Fibroblast of lung (primary cell): ENCODE data around the gene TLE5. TPM values are rescaled to one million over a fixed set of nuclear protein-coding genes. Genes with fewer than 3 reads are reported as not detected.

Source experiments
- DNase-seq, 2 donors: peaks; one replicate each; pipeline versions ENCODE4 v3.0.0 to v3.0.0-alpha.2; 2010; ENCODE audit warnings: low read depth in 2 of 2
- H2AFZ ChIP-seq: 2 replicates; pipeline ENCODE4 v1.5.1; 2012; ENCODE audit warnings: low read length, control low read depth, inconsistent platforms
- H3K27ac ChIP-seq: 2 replicates; pipeline ENCODE4 v1.5.1; 2011; ENCODE audit warnings: low read length, control low read depth; ENCODE audit not compliant: insufficient read depth
- H3K27me3 ChIP-seq: 2 replicates; pipeline ENCODE4 v1.5.1; 2011; ENCODE audit warnings: mild to moderate bottlenecking, low read length; ENCODE audit not compliant: control insufficient read depth, insufficient read depth
- H3K36me3 ChIP-seq: 2 replicates; pipeline ENCODE4 v1.5.1; 2011; ENCODE audit warnings: low read length; ENCODE audit not compliant: control insufficient read depth, insufficient read depth
- H3K4me1 ChIP-seq: 2 replicates; pipeline ENCODE4 v1.5.1; 2011; ENCODE audit warnings: low read length; ENCODE audit not compliant: control insufficient read depth, insufficient read depth; ENCODE audit errors: extremely low read depth
- H3K4me2 ChIP-seq: 2 replicates; pipeline ENCODE4 v1.5.1; 2011; ENCODE audit warnings: low read length, control low read depth; ENCODE audit not compliant: insufficient read depth; ENCODE audit errors: extremely low read depth
- H3K4me3 ChIP-seq, 4 experiments: fragments of 200-600 bp in 1 of 4; sonication (generic) in 1 of 4; replicated peaks in 1 of 4; 2 replicates each; pipeline ENCODE4 v1.5.1; 2011 to 2016; ENCODE audit warnings: low read length in 4 of 4, low read depth in 3 of 4, mild to moderate bottlenecking in 3 of 4, control low read depth in 2 of 4, inconsistent platforms in 1 of 4, mixed read lengths in 1 of 4; ENCODE audit not compliant: insufficient read depth in 1 of 4; ENCODE audit errors: control extremely low read depth in 1 of 4
- H3K79me2 ChIP-seq: 2 replicates; pipeline ENCODE4 v1.5.1; 2012; ENCODE audit warnings: mild to moderate bottlenecking, low read length, inconsistent platforms; ENCODE audit not compliant: control insufficient read depth, insufficient read depth
- H3K9ac ChIP-seq: 2 replicates; pipeline ENCODE4 v1.5.1; 2011; ENCODE audit warnings: mild to moderate bottlenecking, low read length, control low read depth; ENCODE audit not compliant: insufficient read depth
- H3K9me3 ChIP-seq: 2 replicates; pipeline ENCODE4 v1.5.1; 2012; ENCODE audit warnings: low read depth, low read length; ENCODE audit not compliant: control insufficient read depth, insufficient read depth
- H4K20me1 ChIP-seq: 2 replicates; pipeline ENCODE4 v1.5.1; 2011; ENCODE audit warnings: low read length; ENCODE audit not compliant: control insufficient read depth, insufficient read depth; ENCODE audit errors: extremely low read depth
- EZH2 ChIP-seq: IDR thresholded peaks from 2 replicates; pipeline ENCODE4 v1.5.1; 2012; ENCODE audit warnings: low read length, control low read depth, mild to moderate bottlenecking; ENCODE audit errors: missing control alignments
- polyA plus RNA-seq, 2 donors: library from polyadenylated mRNA; depleted of rRNA in 1 of 2; stranded (reverse) in 1 of 2; unstranded in 1 of 2; fragments of >200 nt; gene quantifications; 2 replicates each; pipeline ENCODE4 v1.2.1, GENCODE V29; 2011 to 2012; ENCODE audit warnings: missing spikeins in 1 of 2
- total RNA-seq: library from RNA; depleted of rRNA; stranded (reverse); fragments of >200 nt; gene quantifications from 2 replicates; pipeline ENCODE4 v1.2.1, GENCODE V29; 2014
- TF ChIP-seq, protein P1 (sequence below), 2 donors: IDR thresholded peaks in 1 of 2; conservative IDR thresholded peaks in 1 of 2; 1 replicate in 1 of 2; 2 replicates in 1 of 2; pipeline ENCODE4 v1.5.1; 2011 to 2012; ENCODE audit warnings: low read length in 2 of 2, control low read depth in 1 of 2, inconsistent platforms in 1 of 2, low read depth in 1 of 2, mild to moderate bottlenecking in 1 of 2

TLE5 gene
- total and polyA plus RNA-seq, 2 donors (not counting 1 experiment from before 2014, with no cell fraction given) = 173 to 319 TPM

DNA sequence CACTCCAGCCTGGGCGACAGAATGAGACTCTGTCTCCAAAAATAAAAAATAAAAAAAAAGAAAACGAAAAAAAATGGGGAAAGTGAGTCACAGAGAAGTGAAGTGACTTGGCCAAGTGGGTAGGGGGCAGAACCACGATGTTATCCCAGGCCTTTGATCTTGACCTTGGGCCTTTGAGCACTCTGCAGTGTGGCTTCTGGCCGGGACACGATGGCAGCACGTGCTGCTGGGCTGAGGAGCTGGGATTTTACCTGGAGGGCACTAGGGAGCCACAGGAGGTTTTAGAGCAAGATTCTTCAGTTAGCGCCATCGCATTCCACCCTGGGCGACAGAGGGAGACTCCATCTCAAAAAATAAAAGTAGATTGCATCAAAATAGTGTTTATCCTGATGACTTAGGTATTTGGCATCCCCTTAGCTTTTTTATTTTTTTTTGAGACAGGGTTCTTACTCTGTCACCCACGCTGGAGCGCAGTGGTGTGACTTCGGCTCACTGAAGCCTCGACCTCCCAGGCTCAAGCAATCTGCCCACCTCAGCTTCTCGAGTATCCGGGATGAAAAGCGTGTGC, 4.3 kb upstream of the TLE5 start:
- no peak overlapping the region for H3K4me3 ChIP-seq
- H3K79me2 ChIP-seq = peaks cover under 1% of the 10 kb centered on the region
- TF ChIP-seq, protein P1, sequence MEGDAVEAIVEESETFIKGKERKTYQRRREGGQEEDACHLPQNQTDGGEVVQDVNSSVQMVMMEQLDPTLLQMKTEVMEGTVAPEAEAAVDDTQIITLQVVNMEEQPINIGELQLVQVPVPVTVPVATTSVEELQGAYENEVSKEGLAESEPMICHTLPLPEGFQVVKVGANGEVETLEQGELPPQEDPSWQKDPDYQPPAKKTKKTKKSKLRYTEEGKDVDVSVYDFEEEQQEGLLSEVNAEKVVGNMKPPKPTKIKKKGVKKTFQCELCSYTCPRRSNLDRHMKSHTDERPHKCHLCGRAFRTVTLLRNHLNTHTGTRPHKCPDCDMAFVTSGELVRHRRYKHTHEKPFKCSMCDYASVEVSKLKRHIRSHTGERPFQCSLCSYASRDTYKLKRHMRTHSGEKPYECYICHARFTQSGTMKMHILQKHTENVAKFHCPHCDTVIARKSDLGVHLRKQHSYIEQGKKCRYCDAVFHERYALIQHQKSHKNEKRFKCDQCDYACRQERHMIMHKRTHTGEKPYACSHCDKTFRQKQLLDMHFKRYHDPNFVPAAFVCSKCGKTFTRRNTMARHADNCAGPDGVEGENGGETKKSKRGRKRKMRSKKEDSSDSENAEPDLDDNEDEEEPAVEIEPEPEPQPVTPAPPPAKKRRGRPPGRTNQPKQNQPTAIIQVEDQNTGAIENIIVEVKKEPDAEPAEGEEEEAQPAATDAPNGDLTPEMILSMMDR (conservative IDR thresholded peaks at IDR 0.05 in 1 of 2, IDR thresholded peaks at IDR 0.05 in 1 of 2; ENCODE audit: low read depth in 1 of 2, low read length in 2 of 2) = no peak
- TF ChIP-seq EZH2 = no peak
- peaks cover 4% of the 10 kb centered on the region for H3K4me1 ChIP-seq
- H4K20me1 ChIP-seq = no peaks in the 10 kb centered on the region
- DNase-seq = no peak
- H3K4me2 ChIP-seq = no peak overlapping the region
- H3K9me3 ChIP-seq = no peaks in the 10 kb centered on the region
- H3K36me3 ChIP-seq = no peaks in the 10 kb centered on the region
- no peak overlapping the region for H3K27ac ChIP-seq
- no peaks in the 10 kb centered on the region for H3K27me3 ChIP-seq
- H2AFZ ChIP-seq = no peak overlapping the region
- H3K9ac ChIP-seq = no peak overlapping the region

DNA sequence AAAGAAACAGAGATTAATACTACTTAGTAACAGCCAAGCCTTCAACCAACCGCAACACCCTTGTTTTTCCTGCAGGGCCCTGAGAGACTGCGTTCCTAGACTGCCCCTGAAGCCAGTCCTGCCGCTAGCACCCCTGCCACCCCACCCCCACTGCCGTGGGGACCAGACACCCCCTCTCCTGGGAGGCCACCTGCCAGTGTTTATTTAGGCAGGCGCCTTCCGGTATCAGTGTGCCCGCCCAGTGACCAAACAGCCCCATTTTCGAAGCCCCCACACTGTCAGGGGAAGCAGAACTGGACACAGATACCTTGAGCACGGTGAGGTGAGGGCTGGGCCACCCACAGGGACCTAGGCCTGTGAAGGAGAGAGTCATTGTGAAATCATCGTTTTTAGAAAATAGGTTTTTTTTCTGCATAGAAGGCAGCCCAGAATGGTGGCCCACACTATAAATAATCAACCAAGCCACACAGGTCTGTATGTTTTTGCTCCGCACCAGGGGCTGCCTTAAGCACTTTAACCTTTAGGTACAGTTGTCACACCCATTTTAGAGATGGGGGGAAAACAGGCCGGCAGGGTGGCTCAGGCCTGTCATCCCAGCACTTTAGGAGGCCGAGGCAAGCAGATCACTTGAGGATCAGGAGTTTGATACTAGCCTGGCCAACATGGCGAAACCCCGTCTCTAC, 3.5 kb upstream of the TLE5 start:
- no peak for DNase-seq
- H3K4me1 ChIP-seq = peaks cover 4% of the 10 kb centered on the region
- H3K4me3 ChIP-seq = no peak overlapping the region
- H2AFZ ChIP-seq = no peak overlapping the region
- H3K36me3 ChIP-seq = peaks cover 1% of the 10 kb centered on the region
- TF ChIP-seq EZH2 = no peak
- TF ChIP-seq, protein P1 (conservative IDR thresholded peaks at IDR 0.05 in 1 of 2, IDR thresholded peaks at IDR 0.05 in 1 of 2; ENCODE audit: low read depth in 1 of 2, low read length in 2 of 2) = no peak
- no peaks in the 10 kb centered on the region for H3K9me3 ChIP-seq
- H3K27me3 ChIP-seq = no peaks in the 10 kb centered on the region
- H3K4me2 ChIP-seq = no peak overlapping the region
- H3K9ac ChIP-seq = no peak overlapping the region
- no peaks in the 10 kb centered on the region for H4K20me1 ChIP-seq
- H3K27ac ChIP-seq = no peak overlapping the region
- peaks cover 5% of the 10 kb centered on the region for H3K79me2 ChIP-seq

DNA sequence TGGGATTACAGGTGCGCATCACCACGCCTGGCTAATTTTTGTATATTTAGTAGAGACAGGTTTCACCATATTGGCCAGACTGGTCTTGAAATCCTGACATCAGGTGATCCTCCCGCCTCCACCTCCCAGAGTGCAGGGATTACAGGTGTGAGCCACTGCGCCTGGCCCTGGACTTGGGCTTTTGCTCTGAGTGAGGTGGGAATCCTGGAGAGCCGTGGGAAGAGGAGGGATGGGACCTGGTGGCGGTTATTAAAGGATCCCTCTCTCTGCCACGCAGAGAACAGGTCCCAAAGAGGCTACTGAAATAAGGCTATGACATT, 1.7 kb upstream of the TLE5 start:
- Histone ChIP-seq H2AFZ (no peak overlapping the region), H3K4me2 (no peak overlapping the region), H3K4me3 (no peak overlapping the region), H3K4me1 (no peaks in the 10 kb centered on the region), H4K20me1 (no peaks in the 10 kb centered on the region), H3K9ac (no peak overlapping the region), H3K9me3 (no peaks in the 10 kb centered on the region), H3K79me2 (peaks cover 13% of the 10 kb centered on the region), H3K36me3 (peaks cover 5% of the 10 kb centered on the region), H3K27me3 (no peaks in the 10 kb centered on the region), H3K27ac (no peak overlapping the region)
- TF ChIP-seq, protein P1 (conservative IDR thresholded peaks at IDR 0.05 in 1 of 2, IDR thresholded peaks at IDR 0.05 in 1 of 2; ENCODE audit: low read depth in 1 of 2, low read length in 2 of 2) = no peak
- TF ChIP-seq EZH2 = no peak
- DNase-seq = no peak
